Measurements from ENCODE around the gene CFAP299.
"Not testable (repeated sequence)": the region's sequence is repeated elsewhere in the genome, so short reads cannot be mapped to it uniquely, and the experiment has no call there.

DNA sequence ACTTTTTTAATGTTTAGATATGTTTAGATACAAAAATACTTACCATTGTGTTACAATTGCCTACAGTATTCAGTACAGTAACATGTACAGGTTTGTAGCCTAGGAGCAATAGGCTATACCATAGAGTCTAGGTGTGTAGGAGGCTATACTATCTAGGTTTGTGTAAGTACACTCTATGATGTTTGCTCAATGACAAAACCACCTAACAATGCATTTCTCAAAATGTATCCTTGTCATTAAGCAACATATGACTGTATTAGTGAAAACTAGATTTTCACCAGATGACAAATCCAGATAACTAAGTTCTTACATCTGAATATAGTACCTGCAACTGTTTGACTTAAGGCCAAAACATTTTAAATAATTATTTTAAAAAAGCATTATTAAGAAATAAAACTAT is 19.7 kb upstream of the CFAP299 start:
- TF ChIP-seq, protein P1, sequence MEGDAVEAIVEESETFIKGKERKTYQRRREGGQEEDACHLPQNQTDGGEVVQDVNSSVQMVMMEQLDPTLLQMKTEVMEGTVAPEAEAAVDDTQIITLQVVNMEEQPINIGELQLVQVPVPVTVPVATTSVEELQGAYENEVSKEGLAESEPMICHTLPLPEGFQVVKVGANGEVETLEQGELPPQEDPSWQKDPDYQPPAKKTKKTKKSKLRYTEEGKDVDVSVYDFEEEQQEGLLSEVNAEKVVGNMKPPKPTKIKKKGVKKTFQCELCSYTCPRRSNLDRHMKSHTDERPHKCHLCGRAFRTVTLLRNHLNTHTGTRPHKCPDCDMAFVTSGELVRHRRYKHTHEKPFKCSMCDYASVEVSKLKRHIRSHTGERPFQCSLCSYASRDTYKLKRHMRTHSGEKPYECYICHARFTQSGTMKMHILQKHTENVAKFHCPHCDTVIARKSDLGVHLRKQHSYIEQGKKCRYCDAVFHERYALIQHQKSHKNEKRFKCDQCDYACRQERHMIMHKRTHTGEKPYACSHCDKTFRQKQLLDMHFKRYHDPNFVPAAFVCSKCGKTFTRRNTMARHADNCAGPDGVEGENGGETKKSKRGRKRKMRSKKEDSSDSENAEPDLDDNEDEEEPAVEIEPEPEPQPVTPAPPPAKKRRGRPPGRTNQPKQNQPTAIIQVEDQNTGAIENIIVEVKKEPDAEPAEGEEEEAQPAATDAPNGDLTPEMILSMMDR (IDR thresholded peaks at IDR 0.05), result not testable (repeated sequence)
- TF ChIP-seq ZFX (IDR thresholded peaks at IDR 0.05; ENCODE audit: borderline replicate concordance), result not testable (repeated sequence)
